Neural crest cell (in vitro differentiated cells): ENCODE results near the gene CAMK1G. TPM values are rescaled to one million over a fixed set of nuclear protein-coding genes. Genes with fewer than 3 reads are reported as not detected.

Experiments used
- DNase-seq: peaks from one replicate; pipeline ENCODE4 v3.0.0; 2021; ENCODE audit warnings: low read depth, mixed read lengths, low spot score
- H3K27ac Mint-ChIP-seq: one replicate; pipeline ENCODE4 v1.8.0; 2021; ENCODE audit warnings: mild to moderate bottlenecking, mixed read lengths; ENCODE audit not compliant: unreplicated experiment
- H3K27me3 Mint-ChIP-seq: 2 replicates; pipeline ENCODE4 v1.8.0; 2021; ENCODE audit warnings: low read depth, mild to moderate bottlenecking, mixed read lengths
- H3K36me3 Mint-ChIP-seq: 2 replicates; pipeline ENCODE4 v1.8.0; 2021; ENCODE audit warnings: low read depth, mild to moderate bottlenecking, mixed read lengths
- H3K4me1 Mint-ChIP-seq: 2 replicates; pipeline ENCODE4 v1.8.0; 2021; ENCODE audit warnings: mixed read lengths
- H3K4me3 Mint-ChIP-seq: one replicate; pipeline ENCODE4 v1.8.0; 2021; ENCODE audit warnings: mild to moderate bottlenecking, mixed read lengths
- H3K9me3 Mint-ChIP-seq: 2 replicates; pipeline ENCODE4 v1.8.0; 2021; ENCODE audit warnings: mixed read lengths
- total RNA-seq: library from RNA; stranded (reverse); gene quantifications from 2 replicates; pipeline ENCODE4 v1.2.1, GENCODE V29; 2021
- TF ChIP-seq, protein P1 (sequence below): fragments of 200-600 bp; sonication (generic); conservative IDR thresholded peaks from 2 replicates; pipeline ENCODE4 v1.5.0; 2021; ENCODE audit warnings: antibody characterized with exemption, mild to moderate bottlenecking

The CAMK1G gene
- total RNA-seq, 1 donor from 2014 or later = 1.8 TPM

DNA sequence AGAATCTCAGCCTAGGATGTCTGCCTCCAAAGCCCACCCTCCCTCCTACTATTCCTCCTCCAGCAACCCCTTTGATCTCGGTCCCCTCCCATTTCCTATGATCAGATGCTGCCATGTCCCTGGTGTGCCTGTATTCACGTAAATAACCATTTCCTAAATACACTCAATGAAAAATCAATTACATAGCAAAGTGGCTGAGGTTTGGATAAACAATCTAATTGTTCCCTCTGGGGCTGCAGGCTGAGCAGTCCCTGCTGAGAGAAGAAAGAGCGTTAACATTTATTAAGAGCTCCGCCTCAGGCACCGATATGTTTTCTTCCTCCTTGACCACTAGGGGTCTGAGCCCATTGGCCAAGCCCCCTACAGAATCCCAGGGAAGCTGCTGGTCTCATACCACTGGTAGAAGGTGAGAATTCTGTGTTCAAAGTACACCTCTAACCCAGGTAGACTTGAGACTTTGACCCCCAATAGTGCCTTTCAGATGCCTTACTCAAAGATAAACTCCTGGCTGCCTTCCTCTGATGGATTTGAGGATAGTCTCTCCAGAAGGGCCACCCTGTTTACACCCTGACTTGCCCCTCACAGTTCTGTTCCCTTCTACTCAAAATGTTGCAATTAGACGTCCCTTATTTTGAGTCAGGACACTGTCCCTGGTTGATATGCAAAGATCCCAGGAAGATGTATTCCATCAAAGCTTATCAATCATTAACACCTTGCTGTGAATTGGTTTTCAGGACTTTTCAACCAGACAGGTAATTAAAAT, 33.9 kb upstream of the CAMK1G start:
- no peaks in the 10 kb centered on the region for H3K36me3 Mint-ChIP-seq
- H3K27ac Mint-ChIP-seq = peak overlapping the region; percentile 92
- TF ChIP-seq, protein P1, sequence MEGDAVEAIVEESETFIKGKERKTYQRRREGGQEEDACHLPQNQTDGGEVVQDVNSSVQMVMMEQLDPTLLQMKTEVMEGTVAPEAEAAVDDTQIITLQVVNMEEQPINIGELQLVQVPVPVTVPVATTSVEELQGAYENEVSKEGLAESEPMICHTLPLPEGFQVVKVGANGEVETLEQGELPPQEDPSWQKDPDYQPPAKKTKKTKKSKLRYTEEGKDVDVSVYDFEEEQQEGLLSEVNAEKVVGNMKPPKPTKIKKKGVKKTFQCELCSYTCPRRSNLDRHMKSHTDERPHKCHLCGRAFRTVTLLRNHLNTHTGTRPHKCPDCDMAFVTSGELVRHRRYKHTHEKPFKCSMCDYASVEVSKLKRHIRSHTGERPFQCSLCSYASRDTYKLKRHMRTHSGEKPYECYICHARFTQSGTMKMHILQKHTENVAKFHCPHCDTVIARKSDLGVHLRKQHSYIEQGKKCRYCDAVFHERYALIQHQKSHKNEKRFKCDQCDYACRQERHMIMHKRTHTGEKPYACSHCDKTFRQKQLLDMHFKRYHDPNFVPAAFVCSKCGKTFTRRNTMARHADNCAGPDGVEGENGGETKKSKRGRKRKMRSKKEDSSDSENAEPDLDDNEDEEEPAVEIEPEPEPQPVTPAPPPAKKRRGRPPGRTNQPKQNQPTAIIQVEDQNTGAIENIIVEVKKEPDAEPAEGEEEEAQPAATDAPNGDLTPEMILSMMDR = peak; percentile 59
- peaks cover 20% of the 10 kb centered on the region for H3K27me3 Mint-ChIP-seq
- peaks cover 9% of the 10 kb centered on the region for H3K4me1 Mint-ChIP-seq
- H3K4me3 Mint-ChIP-seq = peak overlapping the region; percentile 75
- peak; percentile 17 for DNase-seq
- H3K9me3 Mint-ChIP-seq = no peaks in the 10 kb centered on the region

DNA sequence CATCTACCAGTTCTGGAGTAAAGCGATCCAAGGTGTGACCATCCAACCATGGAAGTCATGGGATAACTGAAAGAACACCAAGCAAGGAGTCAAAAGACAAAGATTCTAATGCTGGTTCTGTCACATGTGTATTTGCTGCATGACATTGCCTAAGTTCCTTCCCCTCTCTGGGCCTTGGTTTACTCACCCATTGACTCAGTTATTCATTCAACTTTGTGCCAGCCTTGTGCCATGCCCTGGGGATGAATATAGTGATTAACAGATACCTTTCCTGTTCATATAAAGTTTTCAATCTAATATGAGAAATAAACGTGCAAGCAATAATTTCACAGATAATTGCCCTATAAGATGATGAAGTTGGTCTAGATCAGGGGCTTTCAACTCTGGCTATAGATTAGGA, 33.0 kb upstream of the CAMK1G start:
- TF ChIP-seq, protein P1 = no peak
- H3K27me3 Mint-ChIP-seq = peaks cover 20% of the 10 kb centered on the region
- H3K4me1 Mint-ChIP-seq = peaks cover 9% of the 10 kb centered on the region
- no peaks in the 10 kb centered on the region for H3K36me3 Mint-ChIP-seq
- H3K27ac Mint-ChIP-seq = no peak overlapping the region
- DNase-seq = no peak
- no peaks in the 10 kb centered on the region for H3K9me3 Mint-ChIP-seq
- no peak overlapping the region for H3K4me3 Mint-ChIP-seq

DNA sequence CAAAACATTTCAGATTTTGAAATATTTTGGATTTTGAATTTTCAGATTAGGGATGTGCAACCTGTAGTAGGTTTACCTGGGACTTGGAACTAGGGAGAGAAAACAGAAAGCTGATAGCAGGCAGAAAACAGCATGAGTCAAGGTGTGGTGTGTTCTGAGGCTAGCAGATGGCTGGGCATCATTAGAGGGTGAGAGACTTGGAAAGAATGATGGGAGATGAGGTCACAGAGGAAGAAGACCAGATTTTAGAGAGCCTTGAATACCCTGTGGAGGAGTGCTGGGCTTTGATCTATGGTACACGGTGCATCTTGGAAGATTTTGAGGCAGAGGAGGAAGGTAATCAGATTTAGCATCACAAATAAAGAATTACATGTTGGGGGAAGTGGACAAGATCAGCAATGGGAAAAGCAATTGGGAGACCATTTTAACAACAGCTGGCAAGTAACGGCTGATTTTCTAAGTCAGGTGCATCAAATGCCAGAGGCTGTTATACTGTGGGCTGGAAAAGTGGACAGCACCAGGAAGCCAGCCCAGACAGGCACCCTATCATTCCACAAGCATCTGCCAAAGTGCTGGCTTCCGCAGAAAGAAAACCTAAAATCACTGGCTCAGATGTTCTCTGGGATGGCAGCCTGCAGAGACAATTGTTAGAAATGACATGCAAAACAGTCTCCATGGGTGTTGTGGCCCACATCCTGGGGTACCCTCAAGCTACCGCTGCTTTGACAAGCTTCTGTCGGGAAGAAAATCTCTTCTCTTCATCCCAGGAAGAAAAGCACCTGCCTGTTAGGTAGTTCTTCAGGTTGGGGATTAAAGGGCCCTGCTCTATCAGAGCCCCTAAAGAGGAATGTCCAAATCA, 30.9 kb upstream of the CAMK1G start:
- no peak overlapping the region for H3K4me3 Mint-ChIP-seq
- peaks cover 20% of the 10 kb centered on the region for H3K27me3 Mint-ChIP-seq
- no peak for DNase-seq
- H3K9me3 Mint-ChIP-seq = no peaks in the 10 kb centered on the region
- peak overlapping the region; percentile 10 for H3K27ac Mint-ChIP-seq
- TF ChIP-seq, protein P1 = no peak
- peaks cover 15% of the 10 kb centered on the region for H3K4me1 Mint-ChIP-seq
- no peaks in the 10 kb centered on the region for H3K36me3 Mint-ChIP-seq

DNA sequence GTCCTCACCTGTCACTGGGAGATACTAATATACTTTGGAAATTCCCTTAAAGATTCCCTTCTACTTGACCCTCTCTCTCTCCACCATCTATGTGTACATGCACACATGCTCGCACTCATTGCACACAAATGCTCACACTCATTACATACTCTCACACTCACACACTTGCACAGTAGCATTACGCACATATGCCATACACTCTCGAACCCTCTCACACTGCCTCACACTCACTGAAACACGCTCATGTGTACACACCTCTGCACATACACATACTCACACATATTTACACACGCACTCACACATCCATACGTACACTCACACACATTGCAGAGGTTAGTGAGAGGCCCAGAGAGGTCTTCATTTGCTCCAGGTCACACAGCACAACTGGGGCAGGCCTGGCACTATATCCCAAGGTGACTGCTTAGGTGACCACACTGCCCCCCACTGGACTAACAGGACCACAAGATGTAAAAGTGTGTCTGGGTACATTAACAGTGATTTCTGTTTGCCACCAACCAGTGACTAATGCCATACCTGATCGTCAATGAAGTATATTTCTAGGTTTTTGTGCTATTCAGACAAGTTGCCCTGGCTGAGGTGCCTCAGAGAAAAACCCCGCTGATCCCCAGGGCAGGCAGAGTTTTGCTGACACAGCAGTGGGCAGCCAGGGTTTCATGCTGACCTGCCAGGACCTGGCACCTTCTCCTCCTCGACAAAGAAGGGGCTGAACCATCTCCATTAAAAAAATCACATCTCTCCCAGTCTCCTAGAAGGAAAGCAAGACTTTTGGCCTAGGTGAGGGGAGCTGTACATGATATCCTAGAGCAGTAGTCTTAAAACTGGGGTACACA, 28.5 kb upstream of the CAMK1G start:
- no peak overlapping the region for H3K27ac Mint-ChIP-seq
- no peak for DNase-seq
- H3K4me1 Mint-ChIP-seq = peaks cover 5% of the 10 kb centered on the region
- no peaks in the 10 kb centered on the region for H3K9me3 Mint-ChIP-seq
- H3K27me3 Mint-ChIP-seq = peaks cover 13% of the 10 kb centered on the region
- H3K36me3 Mint-ChIP-seq = no peaks in the 10 kb centered on the region
- H3K4me3 Mint-ChIP-seq = no peak overlapping the region
- TF ChIP-seq, protein P1 = no peak

DNA sequence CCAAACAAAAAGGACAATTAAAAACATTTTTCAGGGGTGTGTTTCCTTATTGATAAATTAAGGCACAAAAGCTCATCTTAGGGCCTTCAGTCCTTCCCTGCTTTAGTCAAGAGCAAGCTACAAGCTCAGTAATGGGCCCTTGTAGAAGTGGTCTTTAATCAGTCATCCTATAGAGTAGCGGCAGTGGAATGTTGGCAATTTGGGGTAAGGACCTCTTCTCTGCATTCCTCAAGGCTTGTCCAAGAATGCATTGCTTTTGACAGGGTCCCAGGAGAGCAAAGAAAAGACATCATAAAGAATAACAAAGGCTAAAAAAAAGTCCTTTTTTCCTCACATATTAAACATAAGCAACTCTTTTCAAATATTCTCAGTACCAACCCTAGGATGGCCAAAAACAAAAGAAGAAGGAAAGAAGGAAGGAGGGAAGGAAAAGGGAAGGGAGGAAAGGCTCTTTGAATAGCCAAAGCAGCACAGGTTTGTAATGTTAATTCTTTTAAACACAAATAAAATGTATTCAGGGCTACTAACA, 27.3 kb upstream of the CAMK1G start:
- H3K9me3 Mint-ChIP-seq = no peaks in the 10 kb centered on the region
- H3K4me1 Mint-ChIP-seq = peaks cover 10% of the 10 kb centered on the region
- H3K27ac Mint-ChIP-seq = no peak overlapping the region
- peaks cover 13% of the 10 kb centered on the region for H3K27me3 Mint-ChIP-seq
- no peaks in the 10 kb centered on the region for H3K36me3 Mint-ChIP-seq
- TF ChIP-seq, protein P1 = no peak
- no peak overlapping the region for H3K4me3 Mint-ChIP-seq
- no peak for DNase-seq
